ENCODE results near the gene DHX40.
"Not testable (repeated sequence)": the region's sequence is repeated elsewhere in the genome, so short reads cannot be mapped to it uniquely, and the experiment has no call there.

The DHX40 gene, protein sequence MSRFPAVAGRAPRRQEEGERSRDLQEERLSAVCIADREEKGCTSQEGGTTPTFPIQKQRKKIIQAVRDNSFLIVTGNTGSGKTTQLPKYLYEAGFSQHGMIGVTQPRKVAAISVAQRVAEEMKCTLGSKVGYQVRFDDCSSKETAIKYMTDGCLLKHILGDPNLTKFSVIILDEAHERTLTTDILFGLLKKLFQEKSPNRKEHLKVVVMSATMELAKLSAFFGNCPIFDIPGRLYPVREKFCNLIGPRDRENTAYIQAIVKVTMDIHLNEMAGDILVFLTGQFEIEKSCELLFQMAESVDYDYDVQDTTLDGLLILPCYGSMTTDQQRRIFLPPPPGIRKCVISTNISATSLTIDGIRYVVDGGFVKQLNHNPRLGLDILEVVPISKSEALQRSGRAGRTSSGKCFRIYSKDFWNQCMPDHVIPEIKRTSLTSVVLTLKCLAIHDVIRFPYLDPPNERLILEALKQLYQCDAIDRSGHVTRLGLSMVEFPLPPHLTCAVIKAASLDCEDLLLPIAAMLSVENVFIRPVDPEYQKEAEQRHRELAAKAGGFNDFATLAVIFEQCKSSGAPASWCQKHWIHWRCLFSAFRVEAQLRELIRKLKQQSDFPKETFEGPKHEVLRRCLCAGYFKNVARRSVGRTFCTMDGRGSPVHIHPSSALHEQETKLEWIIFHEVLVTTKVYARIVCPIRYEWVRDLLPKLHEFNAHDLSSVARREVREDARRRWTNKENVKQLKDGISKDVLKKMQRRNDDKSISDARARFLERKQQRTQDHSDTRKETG

DNA sequence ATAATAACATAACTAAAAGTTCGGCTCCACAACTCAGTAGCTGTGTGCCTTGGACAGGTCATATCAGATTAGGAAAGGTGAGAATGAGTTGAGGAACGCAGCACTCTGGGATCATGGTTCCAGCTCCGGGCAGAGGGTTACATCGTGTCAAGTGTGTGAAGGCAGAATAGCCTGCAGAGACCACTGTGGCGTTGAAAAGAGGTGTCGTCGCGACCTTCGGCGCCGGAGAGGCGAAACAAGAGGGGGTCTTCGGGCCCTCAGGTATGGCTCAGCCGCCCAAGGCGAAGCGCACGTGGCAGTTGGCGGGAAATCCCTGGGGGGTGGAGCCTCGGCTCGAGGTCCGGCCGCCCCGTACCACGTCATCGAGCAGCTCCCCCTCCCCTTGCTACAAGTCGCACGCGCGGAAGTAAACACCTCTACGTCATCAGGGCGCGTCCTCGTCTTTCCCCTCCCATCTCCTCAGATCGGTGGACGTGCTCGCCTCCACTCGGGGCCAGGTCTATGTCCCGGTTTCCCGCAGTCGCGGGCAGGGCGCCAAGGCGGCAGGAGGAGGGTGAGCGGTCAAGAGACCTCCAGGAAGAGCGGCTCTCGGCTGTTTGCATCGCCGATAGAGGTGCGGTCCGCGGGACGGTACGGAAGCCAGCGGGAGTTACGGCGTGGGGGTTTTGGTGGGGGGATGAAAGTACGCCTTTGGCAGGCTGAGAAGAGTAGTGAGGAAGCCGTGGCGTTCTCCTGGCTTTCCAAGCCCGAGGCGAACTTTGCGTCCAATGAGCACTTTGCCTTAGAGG lies at the start of gene DHX40:
DHX40 (plus strand) TSS at position 440 of the 788 bp plus-strand sequence; CDS start at position 502, 62 bp downstream.
- Histone ChIP-seq H3K36me3 (peaks cover 18% of the 10 kb centered on the region), H3K4me1 (peaks cover 18% of the 10 kb centered on the region), H3K4me2 (peak within 1 kb of the TSS; percentile 68), H4K20me1 (no peaks in the 10 kb centered on the region), H3K9ac (peak within 1 kb of the TSS; percentile 86), H3K4me3 (peak within 1 kb of the TSS; percentile 99), H3K9me3 (no peaks in the 10 kb centered on the region), H3K27me3 (no peaks in the 10 kb centered on the region), H3K27ac (peak within 1 kb of the TSS; percentile 82)
- no peak for TF ChIP-seq Cebpa-rat (IDR thresholded peaks at IDR 0.05)

DNA sequence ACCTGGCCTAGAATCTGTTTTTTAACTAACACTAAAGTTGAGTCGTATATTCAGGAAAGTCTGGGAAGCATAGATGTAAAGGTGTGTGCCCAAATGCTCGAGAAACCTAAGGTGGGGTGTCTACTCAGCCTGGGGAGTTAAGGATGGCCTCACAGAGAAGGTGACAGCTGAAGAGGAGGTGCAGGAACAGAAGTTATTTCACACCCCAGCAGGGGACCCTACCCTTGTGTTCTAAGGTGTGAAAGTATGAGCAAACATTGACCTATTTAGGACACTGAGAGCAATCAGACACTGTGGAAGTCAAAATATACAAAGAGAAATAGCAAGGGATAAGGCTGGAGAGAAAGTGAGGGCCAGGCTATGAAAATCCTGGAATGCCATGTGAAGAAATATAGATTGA lies 49.0 kb upstream of the DHX40 start:
- Histone ChIP-seq H3K4me2 (no peak overlapping the region), H3K4me1 (no peaks in the 10 kb centered on the region), H4K20me1 (no peaks in the 10 kb centered on the region), H3K36me3 (no peaks in the 10 kb centered on the region), H3K9me3 (no peaks in the 10 kb centered on the region), H3K27ac (no peak overlapping the region), H3K4me3 (no peak overlapping the region), H3K27me3 (no peaks in the 10 kb centered on the region), H3K9ac (no peak overlapping the region)
- TF ChIP-seq Cebpa-rat (IDR thresholded peaks at IDR 0.05): no peak

DNA sequence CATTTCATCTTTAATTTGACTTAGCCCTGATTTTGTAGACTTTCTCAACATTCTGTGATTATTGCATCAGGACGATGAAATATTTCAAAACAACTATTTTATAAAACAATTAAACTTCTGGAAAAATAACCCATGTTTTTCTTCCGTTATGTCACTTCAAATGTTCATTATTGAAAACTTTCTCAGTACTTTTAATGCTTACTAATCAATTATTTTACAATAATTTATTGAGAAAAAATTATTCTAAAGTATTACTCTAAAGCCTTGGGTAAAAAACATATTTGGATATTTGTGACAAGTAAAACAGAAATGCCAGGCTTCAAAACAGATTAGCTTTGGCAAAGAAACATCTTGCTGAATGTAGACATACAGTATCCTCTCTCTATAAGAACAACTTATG lies 46.3 kb upstream of the DHX40 start:
- Histone ChIP-seq H4K20me1 (no peaks in the 10 kb centered on the region), H3K27me3 (no peaks in the 10 kb centered on the region), H3K27ac (no peak overlapping the region), H3K36me3 (no peaks in the 10 kb centered on the region), H3K9me3 (no peaks in the 10 kb centered on the region), H3K4me1 (no peaks in the 10 kb centered on the region), H3K9ac (no peak overlapping the region), H3K4me2 (no peak overlapping the region), H3K4me3 (no peak overlapping the region)
- no peak for TF ChIP-seq Cebpa-rat (IDR thresholded peaks at IDR 0.05)

DNA sequence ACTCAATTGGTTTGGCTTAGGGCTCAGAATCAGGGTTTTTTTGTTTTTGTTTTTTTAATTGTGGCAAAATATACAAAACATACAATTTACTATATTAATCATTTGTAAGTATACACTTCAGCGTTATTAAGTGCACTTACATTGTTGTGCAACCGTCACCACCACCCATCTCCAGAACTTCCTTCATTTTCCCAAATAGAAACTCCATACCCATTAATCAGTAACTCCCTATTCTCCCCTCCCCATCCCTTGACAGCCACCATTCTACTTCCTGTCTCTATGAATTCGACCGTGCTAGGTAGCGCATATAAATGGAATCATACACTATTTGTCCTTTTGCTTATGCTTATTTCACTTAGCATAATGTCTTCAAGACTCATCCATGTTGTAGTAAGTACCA lies 45.2 kb upstream of the DHX40 start:
- no peak for TF ChIP-seq Cebpa-rat (IDR thresholded peaks at IDR 0.05)
- no peak overlapping the region for H3K4me3 ChIP-seq
- no peaks in the 10 kb centered on the region for H3K4me1 ChIP-seq
- H3K36me3 ChIP-seq: no peaks in the 10 kb centered on the region
- H4K20me1 ChIP-seq: no peaks in the 10 kb centered on the region
- no peak overlapping the region for H3K27ac ChIP-seq
- H3K9ac ChIP-seq: no peak overlapping the region
- H3K4me2 ChIP-seq: no peak overlapping the region
- no peaks in the 10 kb centered on the region for H3K27me3 ChIP-seq
- H3K9me3 ChIP-seq: no peaks in the 10 kb centered on the region

DNA sequence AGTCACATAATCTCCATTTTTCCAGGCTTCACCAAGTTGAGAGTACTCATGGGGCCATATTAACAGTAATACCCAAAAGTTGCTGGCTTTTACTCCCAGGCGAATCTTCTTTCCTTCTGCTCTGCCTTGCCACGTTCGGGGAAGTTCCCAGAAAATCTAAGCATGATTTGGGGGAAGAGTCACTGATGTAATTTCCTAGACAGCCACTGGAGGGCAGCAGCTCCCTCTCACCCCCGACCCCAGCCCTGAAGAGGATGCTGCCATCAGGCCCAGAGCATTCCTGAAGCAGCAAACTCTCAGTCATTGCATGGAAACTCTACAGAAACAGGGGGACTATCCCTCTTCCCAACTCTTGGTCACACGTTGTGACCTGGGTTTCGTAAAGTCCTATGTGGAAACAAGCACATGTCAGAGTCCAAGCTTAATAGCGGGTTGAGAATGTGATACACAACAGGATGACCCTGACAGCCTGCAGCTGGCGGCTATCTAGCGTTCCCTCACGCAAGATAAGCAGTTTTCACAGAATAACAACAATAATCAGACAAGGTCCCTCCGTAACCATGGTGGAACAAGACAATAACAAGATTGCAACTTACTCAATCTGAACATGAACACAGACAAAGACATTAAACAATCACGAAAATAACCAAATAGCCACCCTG lies 43.8 kb upstream of the DHX40 start:
- Histone ChIP-seq H3K4me3 (no peak overlapping the region), H3K9ac (no peak overlapping the region), H3K4me1 (no peaks in the 10 kb centered on the region), H3K4me2 (no peak overlapping the region), H3K27me3 (no peaks in the 10 kb centered on the region), H4K20me1 (no peaks in the 10 kb centered on the region), H3K27ac (no peak overlapping the region), H3K36me3 (no peaks in the 10 kb centered on the region), H3K9me3 (no peaks in the 10 kb centered on the region)
- TF ChIP-seq Cebpa-rat (IDR thresholded peaks at IDR 0.05): no peak

DNA sequence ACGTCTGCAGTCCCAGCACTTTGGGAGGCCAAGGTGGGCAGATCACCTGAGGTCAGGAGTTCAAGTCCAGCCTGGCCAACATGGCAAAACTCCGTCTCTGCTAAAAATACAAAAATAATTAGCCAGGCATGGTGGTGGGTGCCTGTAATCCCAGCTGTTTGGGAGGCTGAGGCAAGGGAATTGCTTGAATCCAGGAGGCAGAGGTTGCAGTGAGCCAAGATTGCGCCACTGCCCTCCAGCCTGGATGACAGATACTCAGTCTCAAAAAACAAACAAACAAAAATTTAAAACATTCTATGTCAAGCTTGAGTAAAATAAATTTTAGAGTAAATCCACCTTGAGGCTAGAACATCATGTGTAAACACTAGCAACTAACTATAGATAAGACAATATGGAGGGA lies 40.5 kb upstream of the DHX40 start:
- H3K27ac ChIP-seq, H3K9ac ChIP-seq, H3K36me3 ChIP-seq, H4K20me1 ChIP-seq, H3K9me3 ChIP-seq, H3K4me3 ChIP-seq, H3K4me1 ChIP-seq, H3K4me2 ChIP-seq, H3K27me3 ChIP-seq: not testable (repeated sequence)

DNA sequence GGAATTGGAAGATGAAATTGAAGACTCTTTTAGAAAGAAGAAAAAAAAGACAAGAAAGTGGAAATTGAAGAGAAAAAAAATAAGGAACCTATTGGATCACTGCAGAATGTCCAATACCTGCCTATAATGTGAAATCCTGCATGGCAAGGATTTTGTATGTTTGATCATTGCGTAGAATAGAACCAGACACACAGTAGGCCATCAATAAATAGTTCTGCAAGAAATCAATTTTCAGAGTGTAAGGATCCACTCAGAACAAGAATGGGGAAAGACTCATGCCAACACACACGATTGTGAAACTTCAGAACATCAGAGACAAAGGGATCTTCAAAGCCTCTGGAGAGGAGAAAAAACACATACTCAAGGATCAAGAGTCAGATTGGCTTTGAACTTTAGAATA lies 39.7 kb upstream of the DHX40 start:
- no peaks in the 10 kb centered on the region for H3K4me1 ChIP-seq
- TF ChIP-seq Cebpa-rat (IDR thresholded peaks at IDR 0.05): no peak
- no peak overlapping the region for H3K27ac ChIP-seq
- H3K27me3 ChIP-seq: no peaks in the 10 kb centered on the region
- H3K9ac ChIP-seq: no peak overlapping the region
- H4K20me1 ChIP-seq: no peaks in the 10 kb centered on the region
- no peak overlapping the region for H3K4me2 ChIP-seq
- no peak overlapping the region for H3K4me3 ChIP-seq
- no peaks in the 10 kb centered on the region for H3K9me3 ChIP-seq
- H3K36me3 ChIP-seq: no peaks in the 10 kb centered on the region

DNA sequence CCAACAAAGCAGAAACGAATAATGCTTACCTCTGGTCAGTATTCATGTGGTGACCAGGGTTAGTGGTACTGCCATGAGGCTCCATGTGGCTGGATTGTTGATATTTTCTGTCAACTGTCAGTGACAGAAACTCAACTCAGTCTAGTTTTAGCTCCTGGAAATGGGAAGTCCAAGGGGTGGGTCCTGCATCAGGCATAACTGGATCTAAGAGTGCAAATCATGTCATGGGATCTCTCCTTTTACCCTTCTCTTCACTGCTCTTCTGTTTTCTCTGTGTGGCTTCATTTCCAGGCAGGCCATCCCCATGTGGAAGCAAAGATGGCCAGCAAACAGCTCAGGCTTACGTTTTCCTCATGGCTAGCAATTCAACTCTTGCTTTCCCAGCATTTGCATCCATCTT lies 39.0 kb upstream of the DHX40 start:
- no peak overlapping the region for H3K4me3 ChIP-seq
- no peak for TF ChIP-seq Cebpa-rat (IDR thresholded peaks at IDR 0.05)
- H3K9me3 ChIP-seq: no peaks in the 10 kb centered on the region
- H3K4me2 ChIP-seq: no peak overlapping the region
- no peak overlapping the region for H3K9ac ChIP-seq
- H3K27me3 ChIP-seq: no peaks in the 10 kb centered on the region
- no peaks in the 10 kb centered on the region for H3K36me3 ChIP-seq
- H4K20me1 ChIP-seq: no peaks in the 10 kb centered on the region
- H3K4me1 ChIP-seq: no peaks in the 10 kb centered on the region
- H3K27ac ChIP-seq: no peak overlapping the region

DNA sequence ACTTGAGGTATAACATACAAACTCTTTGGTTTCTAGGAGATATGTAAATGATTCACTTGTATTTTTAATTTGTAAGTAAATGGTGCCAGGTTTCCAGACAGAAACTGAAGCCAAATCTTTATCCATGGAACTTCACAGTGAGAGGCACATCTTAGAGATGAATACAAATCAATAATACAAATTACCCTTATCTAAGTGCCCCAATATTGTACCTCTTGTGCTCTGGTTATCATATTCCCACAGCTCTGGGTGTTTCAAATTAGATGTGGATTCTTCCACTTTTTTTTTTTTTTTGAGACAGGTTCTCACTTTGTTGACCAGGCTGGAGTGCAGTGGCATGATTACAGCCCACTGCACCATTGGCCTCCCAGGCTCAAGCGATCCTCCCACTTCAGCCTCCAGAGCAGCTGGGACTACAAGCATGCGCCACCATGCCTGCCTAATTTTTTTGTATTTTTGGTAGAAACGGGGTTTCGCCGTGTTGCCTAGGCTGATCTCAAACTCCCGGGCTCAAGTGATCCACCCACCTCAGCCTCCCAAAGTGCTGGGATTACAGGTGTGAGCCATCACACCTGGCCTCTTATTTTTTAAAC lies 38.0 kb upstream of the DHX40 start:
- Histone ChIP-seq H3K4me2 (no peak overlapping the region), H3K4me1 (no peaks in the 10 kb centered on the region), H3K27me3 (no peaks in the 10 kb centered on the region), H4K20me1 (no peaks in the 10 kb centered on the region), H3K9ac (no peak overlapping the region), H3K27ac (no peak overlapping the region), H3K9me3 (no peaks in the 10 kb centered on the region), H3K4me3 (no peak overlapping the region), H3K36me3 (no peaks in the 10 kb centered on the region)
- TF ChIP-seq Cebpa-rat (IDR thresholded peaks at IDR 0.05): no peak

All from BLaER1 (cell line).